ENCODE data around the gene MRTFB.

The MRTFB gene

GRCh38 chr16:14291286-14291685 lies 220.2 kb downstream of the MRTFB start:
- no peak for DNase-seq

- DNase-seq: no peak
These were observed 221.1 kb downstream of the MRTFB start for GRCh38 chr16:14292051-14292825.

GRCh38 chr16:14296663-14297062 lies 225.5 kb downstream of the MRTFB start:
- DNase-seq: no peak

- no peak for DNase-seq
These were observed 227.4 kb downstream of the MRTFB start for GRCh38 chr16:14298374-14299122.

GRCh38 chr16:14300705-14301168 lies 229.6 kb downstream of the MRTFB start:
- peak; percentile 53 for DNase-seq

GRCh38 chr16:14301169-14302030 lies 230.3 kb downstream of the MRTFB start:
- no peak for DNase-seq

- no peak for DNase-seq
These were observed 230.9 kb downstream of the MRTFB start for GRCh38 chr16:14302031-14302398.

GRCh38 chr16:14302399-14303181 lies 231.5 kb downstream of the MRTFB start:
- no peak for DNase-seq

GRCh38 chr16:14303182-14303618 lies 232.1 kb downstream of the MRTFB start:
- no peak for DNase-seq

- no peak for DNase-seq
These were observed 232.7 kb downstream of the MRTFB start for GRCh38 chr16:14303639-14304394.

- DNase-seq: no peak
These were observed 233.9 kb downstream of the MRTFB start for GRCh38 chr16:14304891-14305460.

GRCh38 chr16:14306485-14307058 lies 235.5 kb downstream of the MRTFB start:
- DNase-seq: no peak

GRCh38 chr16:14307059-14307526 lies 236.0 kb downstream of the MRTFB start:
- DNase-seq: no peak

- no peak for DNase-seq
These were observed 236.6 kb downstream of the MRTFB start for GRCh38 chr16:14307527-14308367.

GRCh38 chr16:14308368-14308723 lies 237.2 kb downstream of the MRTFB start:
- DNase-seq: no peak

GRCh38 chr16:14309001-14309886 lies 238.1 kb downstream of the MRTFB start:
- DNase-seq: no peak

GRCh38 chr16:14309906-14310305 lies 238.8 kb downstream of the MRTFB start:
- DNase-seq: no peak

- DNase-seq: no peak
These were observed 239.4 kb downstream of the MRTFB start for GRCh38 chr16:14310519-14310991.

GRCh38 chr16:14314116-14314515 lies 243.0 kb downstream of the MRTFB start:
- DNase-seq: no peak
